Lung (tissue), 12 donors: ENCODE measurements around the gene HYLS1. TPM values are rescaled to one million over a fixed set of nuclear protein-coding genes. Genes with fewer than 3 reads are reported as not detected.

Experiments used
- ATAC-seq: fragments of 200-7000 bp; cut with Tn5 transposase; one replicate; pipeline ENCODE4 v1.9.1; 2020; ENCODE audit warnings: moderate number of reproducible peaks; ENCODE audit not compliant: insufficient read depth, low FRiP score
- DNase-seq, 3 donors: peaks; one replicate each; pipeline ENCODE4 v3.0.0-alpha.2; 2013 to 2017
- H3K27ac ChIP-seq, 2 donors: one replicate each; pipeline ENCODE4 v1.5.1; 2013; ENCODE audit warnings: mild to moderate bottlenecking in 2 of 2, moderate library complexity in 2 of 2, control low read depth in 1 of 2, inconsistent platforms in 1 of 2, low read depth in 1 of 2, low read length in 1 of 2
- H3K27me3 ChIP-seq, 3 donors: one replicate each; pipeline ENCODE4 v1.5.1; 2013; ENCODE audit warnings: low read length in 2 of 3; ENCODE audit not compliant: control insufficient read depth in 3 of 3, insufficient read depth in 3 of 3
- H3K36me3 ChIP-seq, 4 donors: one replicate each; pipeline ENCODE4 v1.5.1; 2013; ENCODE audit warnings: low read length in 4 of 4, mild to moderate bottlenecking in 1 of 4, moderate library complexity in 1 of 4; ENCODE audit not compliant: control insufficient read depth in 4 of 4, insufficient read depth in 4 of 4
- H3K4me1 ChIP-seq, 5 donors: one replicate each; pipeline ENCODE4 v1.5.1; 2013; ENCODE audit warnings: low read length in 5 of 5, mild to moderate bottlenecking in 2 of 5, moderate library complexity in 1 of 5; ENCODE audit not compliant: control insufficient read depth in 5 of 5, insufficient read depth in 5 of 5
- H3K4me3 ChIP-seq: one replicate; pipeline ENCODE4 v1.5.1; 2013; ENCODE audit warnings: mild to moderate bottlenecking, control low read depth, moderate library complexity
- H3K9ac ChIP-seq, 2 donors: one replicate each; pipeline ENCODE4 v1.5.1; 2013; ENCODE audit warnings: low read length in 2 of 2, control low read depth in 1 of 2; ENCODE audit not compliant: insufficient read depth in 1 of 2
- H3K9me3 ChIP-seq, 4 donors: one replicate each; pipeline ENCODE4 v1.5.1; 2013; ENCODE audit warnings: low read length in 3 of 4, mild to moderate bottlenecking in 1 of 4, moderate library complexity in 1 of 4; ENCODE audit not compliant: control insufficient read depth in 4 of 4, insufficient read depth in 3 of 4
- CTCF ChIP-seq: IDR thresholded peaks from 2 replicates; pipeline ENCODE4 v1.5.1; 2012; ENCODE audit warnings: mild to moderate bottlenecking; ENCODE audit errors: control extremely low read depth, extremely low read depth
- WGBS, 2 donors: extraction: QIAGEN DNeasy Blood & Tissue Kit; methylation state at CpG; one replicate each; pipeline ENCODE4 v1.1.7; 2013; 5-methylcytosine and 5-hydroxymethylcytosine counted together
- polyA plus RNA-seq, 2 donors: library from polyadenylated mRNA; stranded (reverse); fragments of 200-250 nt; gene quantifications; one replicate each; pipeline ENCODE4 v1.2.1, GENCODE V29; 2013
- total RNA-seq, 2 donors: library from RNA; depleted of rRNA in 1 of 2; stranded (reverse); fragments of >200 nt in 1 of 2; gene quantifications; one replicate each; pipeline ENCODE4 v1.2.1, GENCODE V29; 2014 to 2021
- donor health status: control.
- donor health status: control.
- donor health status: Bipolar disorder and iron deficiency.
- donor health status: healthy.
- donor health status: DM: yes; HTN: yes; CAD: no.

The HYLS1 gene
- total and polyA plus RNA-seq, 4 donors: 1.5 to 2.6 (median 2.0) TPM

GRCh38 chr11:125902927-125903710 lies 15.7 kb downstream of the HYLS1 start, which contains the start of gene PUS3:
Gene PUS3 (minus strand): TSS chr11:125903206. CDS start chr11:125896284, 6,922 bp downstream.
- TF ChIP-seq CTCF: no peak
- H3K27me3 ChIP-seq: peaks cover 0 to 13% (median 12%) of the 10 kb centered on the region in 3 donors

GRCh38 chr11:125903711-125904659 lies 16.5 kb downstream of the HYLS1 start, which contains the start of gene DDX25:
Gene DDX25 (plus strand): TSS chr11:125904508. CDS start chr11:125904518, 10 bp downstream.
- H3K36me3 ChIP-seq: peaks cover 5 to 12% (median 8%) of the 10 kb centered on the region in 4 donors
- no peak within 1 kb of the TSS for H3K9ac ChIP-seq
- H3K4me1 ChIP-seq: peaks cover 0 to 14% (median 9%) of the 10 kb centered on the region in 5 donors
- H3K27me3 ChIP-seq: peaks cover 0 to 13% (median 12%) of the 10 kb centered on the region in 3 donors
- no peak for TF ChIP-seq CTCF
- ATAC-seq (no peak), DNase-seq (peak; percentile 22 to 44 (median 38))
- H3K9me3 ChIP-seq: no peaks in the 10 kb centered on the region
- no peak within 1 kb of the TSS for H3K27ac ChIP-seq
- peak within 1 kb of the TSS; percentile 24 for H3K4me3 ChIP-seq
- WGBS, 2 donors: 2 to 3% methylated on average over 58 to 81 of the region's 81 CpGs

More at GRCh38 chr11:125902927-125903710, 15.7 kb downstream of the HYLS1 start, which contains the start of gene PUS3:
- no peaks in the 10 kb centered on the region for H3K9me3 ChIP-seq
- H3K4me3 ChIP-seq: peak within 1 kb of the TSS; percentile 76
- H3K9ac ChIP-seq: peak within 1 kb of the TSS; percentile 67 to 69
- peak; percentile 91 to 92 (median 92) for DNase-seq
- WGBS, 2 donors: 2 to 3% methylated on average over 31 of the region's 31 CpGs
- peaks cover 0 to 14% (median 9%) of the 10 kb centered on the region in 5 donors for H3K4me1 ChIP-seq
- ATAC-seq: peak; percentile 90
- peak within 1 kb of the TSS; percentile 84 to 88 for H3K27ac ChIP-seq
- H3K36me3 ChIP-seq: peaks cover 5 to 15% (median 8%) of the 10 kb centered on the region in 4 donors

GRCh38 chr11:125904678-125905077 lies 17.2 kb downstream of the HYLS1 start:
- Histone ChIP-seq H3K4me3 (peak overlapping the region; percentile 24), H3K36me3 (peaks cover 2 to 6% (median 4%) of the 10 kb centered on the region in 4 donors), H3K27me3 (peaks cover 0 to 13% (median 12%) of the 10 kb centered on the region in 3 donors), H3K9ac (no peak overlapping the region), H3K27ac (no peak overlapping the region), H3K4me1 (peaks cover 0 to 14% (median 9%) of the 10 kb centered on the region in 5 donors), H3K9me3 (no peaks in the 10 kb centered on the region)
- WGBS, 2 donors: 48 to 57% methylated on average over 11 of the region's 11 CpGs
- DNase-seq: no peak
- TF ChIP-seq CTCF: no peak
- no peak for ATAC-seq
